ENCODE measurements around the gene XRRA1. TPM values are rescaled to one million over a fixed set of nuclear protein-coding genes. Genes with fewer than 3 reads are reported as not detected.

The XRRA1 gene
- total RNA-seq, 1 donor from 2014 or later: 12.2 TPM

DNA sequence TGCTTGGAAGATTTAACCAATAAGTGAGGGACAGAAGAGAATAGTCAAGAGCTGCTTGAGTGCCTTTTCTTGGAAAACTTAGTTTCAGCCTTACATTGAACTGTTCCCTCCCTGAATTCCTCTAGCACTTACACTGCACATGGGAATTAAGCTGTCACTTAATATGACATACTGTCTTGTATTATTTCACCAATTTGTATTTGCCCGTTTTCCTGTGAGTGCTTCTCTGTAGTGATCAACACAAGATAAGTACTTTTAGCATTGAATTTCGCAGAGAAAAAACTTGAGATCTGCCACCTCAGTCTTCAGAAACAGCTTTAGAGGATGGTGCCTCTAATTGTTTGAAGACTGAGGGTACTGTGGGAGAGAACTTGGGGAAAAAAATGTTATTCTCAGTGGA lies 3.9 kb upstream of the XRRA1 start:
- ATAC-seq (no peak), DNase-seq (ENCODE audit: low spot score) (no peak)

DNA sequence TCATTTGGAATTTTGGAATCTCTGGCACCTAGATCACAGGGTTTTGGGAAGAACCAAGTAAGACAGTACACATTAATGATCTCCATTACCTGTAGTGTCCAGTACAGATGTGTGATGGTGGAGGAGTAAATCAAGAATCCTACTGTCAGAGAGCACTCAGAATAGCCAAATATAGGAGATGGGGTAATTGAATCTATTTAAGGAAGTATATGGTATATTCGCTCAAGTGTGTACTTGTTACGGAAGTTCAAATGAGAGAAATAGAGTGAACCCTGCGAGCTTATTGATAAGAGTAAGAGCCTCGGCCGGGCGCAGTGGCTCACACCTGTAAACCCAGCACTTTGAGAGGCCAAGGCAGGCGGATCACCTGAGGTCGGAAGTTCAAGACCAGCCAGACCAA lies 2.3 kb upstream of the XRRA1 start:
- no peak for ATAC-seq
- DNase-seq (ENCODE audit: low spot score): no peak

- ATAC-seq (no peak), DNase-seq (ENCODE audit: low spot score) (no peak)
These were observed 1.6 kb upstream of the XRRA1 start for GRCh38 chr11:74950374-74950969.

DNA sequence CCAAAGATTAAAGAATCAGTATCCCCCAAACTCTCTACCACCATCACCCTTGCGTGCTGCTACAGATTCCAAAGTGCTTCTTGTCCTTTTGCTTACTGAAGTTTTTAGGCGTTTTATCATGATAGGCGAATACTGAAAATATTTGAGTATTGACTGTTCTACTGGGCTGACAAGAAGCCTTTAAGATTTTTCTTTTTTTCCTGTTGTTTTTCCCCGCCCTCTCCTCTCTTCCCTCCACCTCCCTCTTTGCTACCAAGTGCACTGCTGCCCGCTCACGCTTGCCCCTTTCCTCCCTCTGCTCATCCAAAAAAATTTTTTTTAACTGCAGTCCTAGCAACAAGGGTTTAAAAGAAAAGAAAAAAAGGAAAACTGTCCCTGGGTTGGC lies 854 bp upstream of the XRRA1 start:
- no peak for ATAC-seq
- no peak for DNase-seq (ENCODE audit: low spot score)

DNA sequence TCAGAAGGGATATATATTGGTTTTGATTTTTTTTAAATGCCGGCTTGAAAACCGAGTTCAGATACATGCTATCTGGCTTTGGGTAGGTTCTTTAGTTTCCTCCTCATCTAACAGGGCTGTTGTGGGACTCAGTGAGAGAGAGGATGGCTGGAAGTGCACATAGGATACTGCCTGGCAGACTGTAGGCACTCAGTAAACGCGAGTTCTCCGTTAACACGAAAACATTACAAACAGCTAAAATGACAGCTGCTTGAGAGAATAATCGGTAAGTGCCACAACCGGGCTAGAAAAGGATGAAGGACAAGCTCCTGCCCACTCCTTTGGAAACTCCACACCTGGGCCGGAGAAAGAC lies 369 bp downstream of the XRRA1 start:
- ATAC-seq (peak; percentile 59), DNase-seq (ENCODE audit: low spot score) (no peak)

DNA sequence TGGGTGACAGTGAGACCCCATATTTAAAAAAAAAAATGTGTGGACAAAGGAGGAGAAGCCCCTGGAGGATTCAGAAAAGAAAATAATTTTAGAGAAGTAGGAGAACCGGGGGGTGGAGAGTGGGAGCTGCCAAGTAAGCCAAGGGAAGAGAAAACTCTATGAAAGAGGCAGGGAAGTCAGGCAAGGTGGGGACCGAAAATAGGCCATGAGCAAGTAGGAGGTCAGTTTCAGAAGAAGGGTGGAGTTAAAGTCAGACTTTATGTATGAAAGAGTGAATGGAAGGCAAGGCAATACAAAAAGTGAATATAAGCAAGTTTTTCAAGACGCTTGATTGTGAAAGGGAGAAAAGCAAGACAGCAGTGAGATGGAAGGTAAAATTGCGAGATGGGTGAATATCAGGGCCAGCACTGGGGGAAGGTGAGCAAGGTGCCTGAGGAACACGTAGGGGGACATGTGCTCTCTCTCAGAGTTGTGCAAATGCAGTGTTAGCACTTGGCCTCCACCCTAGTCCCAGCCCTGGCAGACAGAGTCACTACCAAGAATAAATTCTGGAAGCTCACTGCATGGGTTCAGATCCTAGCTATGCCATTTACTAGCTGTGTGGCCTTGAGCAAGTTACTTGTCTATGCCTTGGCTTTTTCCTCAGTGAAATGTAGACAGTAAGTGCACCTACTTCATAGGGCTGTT lies 6.7 kb downstream of the XRRA1 start:
- ATAC-seq (no peak), DNase-seq (ENCODE audit: low spot score) (no peak)

- no peak for DNase-seq (ENCODE audit: low spot score)
- ATAC-seq: no peak
These were observed 7.4 kb downstream of the XRRA1 start for GRCh38 chr11:74941492-74941891.

- ATAC-seq (no peak), DNase-seq (ENCODE audit: low spot score) (no peak)
These were observed 11.0 kb downstream of the XRRA1 start for GRCh38 chr11:74937696-74938475.

- DNase-seq (ENCODE audit: low spot score) (no peak), ATAC-seq (no peak)
These were observed 11.9 kb downstream of the XRRA1 start for GRCh38 chr11:74936976-74937375.

GRCh38 chr11:74936087-74936486 lies 12.8 kb downstream of the XRRA1 start:
- ATAC-seq: peak; percentile 28
- DNase-seq (ENCODE audit: low spot score): no peak

GRCh38 chr11:74935285-74935684 lies 13.6 kb downstream of the XRRA1 start:
- ATAC-seq (no peak), DNase-seq (ENCODE audit: low spot score) (no peak)

DNA sequence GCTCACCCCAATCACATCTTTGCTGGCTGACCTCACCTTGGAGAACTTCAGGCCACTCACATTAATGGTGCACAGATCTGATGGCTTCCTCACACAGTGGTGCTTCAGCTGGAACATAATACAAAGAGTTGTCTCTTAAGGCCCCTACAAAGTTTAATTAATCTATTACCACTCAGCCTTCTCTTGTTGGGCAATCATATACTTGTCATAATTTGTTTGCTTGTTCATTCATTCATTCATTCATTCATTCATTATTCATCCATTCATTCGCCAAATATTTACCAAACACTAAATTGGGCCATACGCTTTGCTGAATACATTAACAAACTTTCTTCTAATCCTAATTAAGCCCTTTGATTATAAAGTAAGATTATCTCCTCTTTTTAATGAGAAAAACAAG lies 15.1 kb downstream of the XRRA1 start:
- DNase-seq (ENCODE audit: low spot score) (no peak), ATAC-seq (no peak)

- DNase-seq (ENCODE audit: low spot score): no peak
- no peak for ATAC-seq
These were observed 16.1 kb downstream of the XRRA1 start for GRCh38 chr11:74932797-74933196.

- no peak for DNase-seq (ENCODE audit: low spot score)
- no peak for ATAC-seq
These were observed 16.7 kb downstream of the XRRA1 start for GRCh38 chr11:74932169-74932568.

GRCh38 chr11:74929431-74930363 lies 19.2 kb downstream of the XRRA1 start:
- ATAC-seq (peak; percentile 96), DNase-seq (ENCODE audit: low spot score) (peak; percentile 63)

DNA sequence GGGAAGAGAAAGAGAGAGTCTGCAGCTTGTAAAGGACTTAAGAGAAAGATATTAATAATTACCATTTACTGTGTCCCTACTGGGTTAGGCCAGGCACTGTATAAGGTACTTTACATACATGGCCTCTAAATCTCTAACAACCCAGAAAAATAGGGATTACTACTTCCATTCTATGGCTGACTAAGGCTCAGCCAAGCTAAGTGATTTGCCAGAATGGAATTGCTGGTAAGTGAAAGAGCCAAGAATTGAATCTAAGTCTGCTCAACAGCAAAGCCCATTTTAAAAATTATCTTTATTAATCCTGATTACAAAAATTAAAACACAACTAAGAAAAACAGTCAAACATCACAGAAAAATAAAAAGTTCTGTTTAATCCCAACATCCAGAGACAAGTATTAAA lies 21.4 kb downstream of the XRRA1 start:
- ATAC-seq (no peak), DNase-seq (ENCODE audit: low spot score) (no peak)

GRCh38 chr11:74926304-74927030 lies 22.4 kb downstream of the XRRA1 start:
- ATAC-seq: no peak
- DNase-seq (ENCODE audit: low spot score): no peak

- ATAC-seq: no peak
These were observed 23.6 kb downstream of the XRRA1 start for GRCh38 chr11:74925281-74925680.

GRCh38 chr11:74923125-74923524 lies 25.8 kb downstream of the XRRA1 start:
- DNase-seq (ENCODE audit: low spot score) (no peak), ATAC-seq (peak; percentile 68)

More at GRCh38 chr11:74925281-74925680, 23.6 kb downstream of the XRRA1 start:
- DNase-seq (ENCODE audit: low spot score): no peak

DNA sequence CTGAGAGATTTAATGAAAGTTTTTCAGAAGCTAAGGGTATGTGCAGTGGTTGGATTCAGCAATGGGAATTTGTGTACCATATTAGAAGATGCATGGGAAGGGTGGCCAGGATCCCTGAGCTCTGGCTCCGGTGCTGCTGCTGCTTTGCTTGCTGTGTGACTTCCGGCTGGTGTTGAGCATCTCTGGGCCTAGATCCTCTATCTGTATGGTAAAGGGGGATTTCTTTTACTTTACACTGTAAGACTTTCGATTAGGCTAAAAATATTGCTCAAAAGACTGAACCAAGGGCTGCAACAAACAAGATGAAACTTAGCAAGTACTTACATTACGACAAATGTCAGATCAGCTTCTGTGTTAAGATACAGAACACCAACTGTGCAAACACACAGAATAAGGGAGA lies 39.1 kb downstream of the XRRA1 start:
- no peak for ATAC-seq
- DNase-seq (ENCODE audit: low spot score): no peak

All from left lobe of liver (tissue), 2 donors.